GM18858 (cell line): ENCODE measurements around the gene CABLES2.

Experiments
- ATAC-seq: cut with Tn5 transposase; IDR thresholded peaks from one replicate; pipeline ENCODE4 v1.9.1; 2021; ENCODE audit not compliant: unreplicated experiment

The CABLES2 gene

GRCh38 chr20:62372042-62372993, 34.8 kb downstream of the CABLES2 start:
- ATAC-seq, result no peak

DNA sequence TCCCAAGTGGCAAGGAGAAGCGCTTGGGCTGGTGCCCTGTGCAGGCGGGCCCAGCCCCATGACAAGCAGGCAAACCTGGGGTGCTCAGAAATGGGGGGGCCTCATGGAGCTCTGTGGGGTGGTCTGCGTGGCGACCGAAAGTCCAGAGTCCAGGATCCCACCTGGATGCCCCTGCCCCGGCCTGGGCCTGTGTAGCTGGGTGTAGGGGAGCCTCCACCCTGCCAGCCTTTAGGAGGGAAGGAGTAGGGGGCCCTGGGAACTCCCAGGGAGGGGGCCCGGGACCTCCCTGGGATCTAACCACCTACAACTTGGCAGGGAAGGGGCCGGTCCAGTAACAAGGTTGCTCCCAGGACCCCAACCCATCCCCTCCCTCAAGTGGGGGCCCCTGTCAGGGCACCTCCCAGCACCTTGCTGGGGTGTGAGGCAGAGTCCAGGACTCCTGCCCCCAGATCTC, 35.5 kb downstream of the CABLES2 start:
- no peak for ATAC-seq

DNA sequence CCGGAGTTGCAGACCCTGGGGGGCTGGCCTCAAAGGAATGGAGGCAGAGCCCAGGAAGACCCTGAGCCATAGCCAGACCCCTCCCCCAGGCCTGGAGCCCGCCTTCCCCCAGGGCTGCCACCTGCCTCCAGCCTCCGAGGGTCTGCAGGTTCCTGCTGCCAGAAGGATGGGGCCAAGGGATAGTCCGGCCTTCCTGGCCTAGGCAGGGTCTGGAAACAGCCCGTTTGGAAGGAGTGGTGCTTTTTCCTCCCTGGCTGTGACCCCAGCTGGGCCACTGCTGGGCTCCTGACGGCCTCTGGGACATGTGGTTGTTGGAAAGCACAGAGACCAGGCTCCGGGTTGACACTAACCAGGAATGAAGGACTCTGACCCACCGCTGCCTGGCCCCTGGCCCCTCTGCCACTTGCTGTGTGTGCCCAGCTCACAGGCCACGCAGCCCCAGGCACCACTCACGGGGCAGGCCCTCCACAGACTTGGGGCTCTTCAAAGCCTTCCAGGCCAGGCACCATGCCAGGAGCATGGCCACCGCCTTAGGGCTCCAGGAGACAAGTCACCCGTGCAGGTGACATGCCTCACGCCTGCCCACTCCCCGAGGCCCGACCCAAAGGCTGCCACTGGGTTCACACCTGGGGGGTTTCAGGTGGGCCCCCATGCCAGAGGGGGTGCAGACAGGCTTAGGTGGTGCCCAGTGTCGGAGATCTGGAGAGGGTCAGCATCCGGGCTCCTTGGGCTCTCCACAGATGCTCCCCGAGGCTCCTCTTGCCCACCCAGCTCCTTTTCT, 36.1 kb downstream of the CABLES2 start:
- no peak for ATAC-seq

DNA sequence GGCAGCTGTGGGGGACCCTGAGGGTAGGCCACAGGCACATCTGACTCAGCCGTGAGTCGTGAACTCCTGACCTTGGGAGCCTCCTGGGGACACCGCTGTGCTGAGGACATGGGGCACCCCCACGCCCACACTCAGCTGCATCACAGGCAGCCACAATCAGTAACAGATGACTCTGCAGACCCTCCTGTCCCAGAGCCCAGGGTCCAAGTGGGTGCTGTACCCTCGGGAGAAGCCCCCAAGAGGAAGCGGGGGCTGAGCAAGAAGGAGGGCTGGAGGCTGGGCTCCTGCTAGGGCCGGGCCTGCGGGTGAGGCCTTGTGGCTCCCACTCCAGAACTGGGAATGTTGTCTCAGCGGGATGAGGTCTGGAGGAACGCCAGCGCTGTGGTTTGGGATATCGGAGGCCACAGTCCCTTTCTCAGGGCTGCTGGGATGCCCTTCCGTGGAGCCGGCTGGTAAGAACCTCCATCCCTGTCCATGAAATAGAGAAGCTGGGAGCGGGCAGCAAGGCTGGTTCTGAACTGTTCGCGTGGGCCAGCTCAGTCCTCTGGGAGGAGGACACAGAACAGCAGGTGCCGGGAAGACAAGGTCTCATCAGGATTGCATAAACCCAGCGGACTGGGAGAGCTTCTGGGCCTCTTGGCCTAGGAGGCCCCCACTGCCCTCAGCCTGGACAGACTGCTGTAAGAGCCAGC, 36.8 kb downstream of the CABLES2 start:
- ATAC-seq, result no peak

DNA sequence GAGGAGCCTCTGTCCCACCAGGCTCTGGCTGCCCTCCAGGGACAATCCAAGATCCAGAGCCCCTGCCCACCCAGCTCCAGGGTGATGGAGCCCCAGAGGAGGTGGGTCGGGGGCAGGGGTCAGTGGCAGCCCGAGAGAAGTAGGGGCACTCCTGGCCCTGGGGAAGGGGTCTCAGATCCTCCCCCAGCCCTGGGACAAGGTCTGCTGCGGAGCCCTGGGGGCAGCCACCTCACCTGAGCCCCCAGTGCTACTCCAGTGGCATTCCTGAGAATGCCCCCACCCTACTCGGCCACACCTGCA, 37.3 kb downstream of the CABLES2 start:
- no peak for ATAC-seq

GRCh38 chr20:62368976-62369814, 37.9 kb downstream of the CABLES2 start:
- no peak for ATAC-seq

DNA sequence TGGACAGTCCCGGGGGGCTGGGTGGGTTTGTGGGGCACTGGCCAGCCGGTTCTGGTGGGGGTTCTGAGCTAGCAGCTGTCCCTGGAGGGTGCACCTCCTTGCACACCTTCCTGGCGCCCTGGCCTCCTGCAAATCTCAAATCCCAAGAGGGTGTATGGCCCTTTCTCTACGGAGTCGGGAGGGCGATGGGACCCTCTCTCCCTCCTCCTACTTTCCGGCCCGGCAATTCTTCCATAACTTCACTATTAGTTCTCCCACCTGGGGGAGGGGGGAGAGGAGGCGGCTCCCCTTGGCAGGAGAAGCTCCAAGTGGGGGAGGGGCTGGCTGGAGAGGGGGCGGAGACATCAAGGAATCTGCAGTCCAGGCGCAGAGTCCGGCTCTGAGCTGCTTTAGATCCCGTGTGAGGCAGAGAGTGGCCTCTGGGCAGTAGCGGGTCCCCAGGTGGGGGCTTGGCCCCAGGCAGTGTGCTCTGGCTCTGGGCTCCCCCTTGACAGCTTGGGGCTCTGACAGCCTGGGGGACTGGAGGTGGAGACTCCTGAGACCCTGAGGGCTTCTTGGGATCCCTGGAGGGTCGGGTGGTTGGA, 38.6 kb downstream of the CABLES2 start:
- no peak for ATAC-seq

DNA sequence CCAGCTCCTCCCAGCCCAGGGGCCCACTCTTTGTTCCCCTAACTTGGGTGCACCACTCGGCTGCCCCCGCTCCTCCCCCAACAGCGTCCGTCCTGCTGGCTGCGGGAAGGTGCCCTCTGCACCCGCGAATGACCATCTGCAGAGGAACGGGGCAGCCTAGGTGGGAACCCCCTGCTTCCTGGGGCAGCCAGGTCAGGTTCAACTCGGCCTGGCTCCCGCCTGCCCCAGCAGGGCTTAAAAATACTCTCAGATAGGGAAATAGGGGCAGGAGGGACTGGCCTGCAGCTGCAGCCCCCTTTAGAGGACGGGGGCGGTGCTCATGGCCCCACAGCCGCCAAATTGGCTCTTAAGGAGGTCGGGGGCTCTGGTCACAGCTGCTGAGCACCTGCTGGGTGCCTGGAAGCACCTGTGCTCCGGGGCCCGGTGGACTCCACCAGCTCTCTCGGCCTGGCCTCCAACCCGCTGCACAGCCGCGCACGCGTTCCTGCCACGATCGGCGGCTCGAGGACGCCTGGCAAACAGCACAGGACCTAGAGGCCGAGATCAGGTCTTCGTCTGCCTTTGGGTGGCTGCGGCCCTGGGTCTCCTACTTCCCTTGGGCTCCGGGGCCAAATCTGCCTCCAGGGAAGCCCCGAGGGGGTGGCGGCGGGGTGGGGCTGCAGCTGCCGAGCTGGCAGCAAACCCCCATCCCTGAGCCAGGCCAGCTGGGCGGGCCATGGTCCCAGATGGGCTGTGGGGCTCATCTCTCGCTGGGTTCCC, 39.3 kb downstream of the CABLES2 start:
- ATAC-seq, result no peak

GRCh38 chr20:62367136-62367632, 39.9 kb downstream of the CABLES2 start, which contains the start of gene LAMA5:
Gene LAMA5, minus strand, starts transcription at chr20:62367312. Its CDS starts 67 bp downstream, at chr20:62367245.
- no peak for ATAC-seq

GRCh38 chr20:62366370-62367135, 40.5 kb downstream of the CABLES2 start:
- no peak for ATAC-seq

DNA sequence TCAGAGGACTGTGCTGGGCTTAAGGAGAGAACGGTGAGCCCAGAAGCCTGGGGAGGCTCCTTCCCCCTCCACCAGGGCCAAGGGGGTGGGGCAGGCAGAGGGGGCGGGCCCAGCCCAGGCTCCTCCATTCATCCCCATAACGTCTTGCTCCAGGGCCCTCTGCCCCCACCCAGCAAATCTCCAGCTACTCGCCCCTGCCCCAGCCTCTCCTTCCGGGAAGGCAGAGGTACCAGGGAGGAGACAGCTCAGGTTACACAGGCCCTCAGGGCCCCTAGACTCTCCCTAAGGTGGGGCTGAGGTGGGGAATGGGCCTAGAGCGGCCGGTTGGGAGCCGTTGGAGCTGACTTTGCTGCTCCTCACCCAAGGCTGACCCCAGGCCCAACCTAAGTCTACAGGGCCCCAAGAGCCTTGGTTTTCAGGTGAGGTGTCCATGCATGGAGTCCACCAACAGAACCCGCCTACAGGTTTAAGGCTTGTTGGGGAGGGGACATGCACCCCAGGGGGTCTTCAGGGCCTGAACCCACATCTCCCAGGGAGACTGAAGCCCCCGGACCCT, 41.2 kb downstream of the CABLES2 start:
- no peak for ATAC-seq

GRCh38 chr20:62364911-62365736, 42.0 kb downstream of the CABLES2 start:
- no peak for ATAC-seq

DNA sequence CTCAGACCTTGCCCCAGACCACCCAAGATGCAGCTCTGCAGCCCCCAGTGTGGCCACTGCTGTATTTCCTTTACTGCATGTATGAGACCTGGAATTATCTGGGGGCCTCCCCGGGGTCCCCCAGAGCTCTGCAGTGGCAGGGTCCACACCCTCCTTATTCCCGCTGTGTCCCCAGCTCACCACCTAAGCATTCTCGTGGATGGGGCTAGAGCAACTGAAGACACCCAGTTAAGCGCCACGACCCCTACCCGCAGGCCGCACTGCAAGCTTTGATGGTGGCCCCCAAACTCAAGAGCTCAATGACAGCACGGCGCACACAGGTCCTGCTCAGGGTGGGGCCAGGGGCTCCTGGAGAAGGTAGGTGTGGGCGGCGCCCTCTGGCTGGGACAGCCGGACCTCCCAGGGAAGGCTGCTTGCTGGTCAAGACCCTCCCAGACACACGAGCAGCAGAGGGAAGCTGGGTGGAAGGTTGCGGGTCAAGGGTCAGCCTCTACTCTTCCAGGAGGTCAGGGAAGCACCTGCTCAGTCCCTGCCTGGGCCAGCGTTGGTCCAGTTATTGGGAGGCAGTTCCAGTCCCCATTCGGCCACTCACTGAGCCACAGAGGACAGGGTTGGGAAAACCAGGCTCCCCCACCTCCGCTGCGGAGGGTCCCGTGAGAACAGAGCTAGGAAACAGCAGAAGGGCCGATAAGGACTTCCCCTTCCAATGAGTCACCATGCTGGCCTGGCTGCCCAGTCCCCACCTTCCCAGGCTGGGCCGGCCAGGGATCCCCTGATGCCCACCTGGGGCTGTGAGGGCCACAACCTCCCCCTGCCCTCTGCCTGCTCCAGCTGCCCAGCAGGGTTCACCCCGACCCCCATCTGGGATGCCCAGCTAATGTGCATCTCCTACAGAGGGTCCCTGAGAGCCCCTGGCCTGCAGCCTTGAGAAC, 42.9 kb downstream of the CABLES2 start:
- ATAC-seq, result no peak

- ATAC-seq, result no peak
These were observed 43.8 kb downstream of the CABLES2 start for GRCh38 chr20:62362991-62363919.

GRCh38 chr20:62362590-62362940, 44.5 kb downstream of the CABLES2 start:
- no peak for ATAC-seq
